ENCODE measurements around the gene UBALD2. TPM values are rescaled to one million over a fixed set of nuclear protein-coding genes. Genes with fewer than 3 reads are reported as not detected.

Gene UBALD2
- polyA plus RNA-seq, 2 donors: 35.4 to 49.7 TPM

GRCh38 chr17:76309461-76309860 lies 44.3 kb downstream of the UBALD2 start:
- H3K4me3 ChIP-seq (ENCODE audit: low read depth in 1 of 2, low read length in 2 of 2): no peak overlapping the region
- no peak overlapping the region for H3K27ac ChIP-seq (ENCODE audit: low read depth in 2 of 2, low read length in 1 of 2)
- H3K4me1 ChIP-seq (ENCODE audit: control insufficient read depth in 2 of 2, insufficient read depth in 2 of 2, low read length in 1 of 2): no peaks in the 10 kb centered on the region
- H3K9me3 ChIP-seq (ENCODE audit: control insufficient read depth in 2 of 2, insufficient read depth in 1 of 2, low read depth in 1 of 2, low read length in 1 of 2): no peaks in the 10 kb centered on the region
- no peaks in the 10 kb centered on the region for H3K27me3 ChIP-seq (ENCODE audit: control insufficient read depth in 1 of 2, insufficient read depth in 2 of 2, low read length in 2 of 2)
- 83 to 87% methylated on average over 4 of the region's 4 CpGs for WGBS, 2 donors
- H3K36me3 ChIP-seq (ENCODE audit: control insufficient read depth in 2 of 2, insufficient read depth in 2 of 2, low read length in 1 of 2): peaks cover 0 to 17% of the 10 kb centered on the region in 2 donors

GRCh38 chr17:76312735-76313134 lies 47.6 kb downstream of the UBALD2 start:
- H3K4me3 ChIP-seq (ENCODE audit: low read depth in 1 of 2, low read length in 2 of 2): no peak overlapping the region
- WGBS, 2 donors: 81 to 83% methylated on average over 9 of the region's 9 CpGs

GRCh38 chr17:76314392-76315227 lies 49.5 kb downstream of the UBALD2 start:
- Histone ChIP-seq H3K4me3 (ENCODE audit: low read depth in 1 of 2, low read length in 2 of 2) (no peak overlapping the region), H3K9me3 (ENCODE audit: control insufficient read depth in 2 of 2, insufficient read depth in 1 of 2, low read depth in 1 of 2, low read length in 1 of 2) (no peaks in the 10 kb centered on the region), H3K36me3 (ENCODE audit: control insufficient read depth in 2 of 2, insufficient read depth in 2 of 2, low read length in 1 of 2) (peaks cover 0 to 16% of the 10 kb centered on the region in 2 donors), H3K4me1 (ENCODE audit: control insufficient read depth in 2 of 2, insufficient read depth in 2 of 2, low read length in 1 of 2) (no peaks in the 10 kb centered on the region), H3K27ac (ENCODE audit: low read depth in 2 of 2, low read length in 1 of 2) (no peak overlapping the region), H3K27me3 (ENCODE audit: control insufficient read depth in 1 of 2, insufficient read depth in 2 of 2, low read length in 2 of 2) (no peaks in the 10 kb centered on the region)
- WGBS, 2 donors: 85 to 86% methylated on average over 15 of the region's 15 CpGs

More at GRCh38 chr17:76312735-76313134, 47.6 kb downstream of the UBALD2 start:
- no peaks in the 10 kb centered on the region for H3K27me3 ChIP-seq (ENCODE audit: control insufficient read depth in 1 of 2, insufficient read depth in 2 of 2, low read length in 2 of 2)
- H3K9me3 ChIP-seq (ENCODE audit: control insufficient read depth in 2 of 2, insufficient read depth in 1 of 2, low read depth in 1 of 2, low read length in 1 of 2): no peaks in the 10 kb centered on the region
- H3K4me1 ChIP-seq (ENCODE audit: control insufficient read depth in 2 of 2, insufficient read depth in 2 of 2, low read length in 1 of 2): no peaks in the 10 kb centered on the region
- peaks cover 0 to 13% of the 10 kb centered on the region in 2 donors for H3K36me3 ChIP-seq (ENCODE audit: control insufficient read depth in 2 of 2, insufficient read depth in 2 of 2, low read length in 1 of 2)
- no peak overlapping the region for H3K27ac ChIP-seq (ENCODE audit: low read depth in 2 of 2, low read length in 1 of 2)

- peaks cover 0 to 17% of the 10 kb centered on the region in 2 donors for H3K36me3 ChIP-seq (ENCODE audit: control insufficient read depth in 2 of 2, insufficient read depth in 2 of 2, low read length in 1 of 2)
- H3K4me1 ChIP-seq (ENCODE audit: control insufficient read depth in 2 of 2, insufficient read depth in 2 of 2, low read length in 1 of 2): no peaks in the 10 kb centered on the region
- 87 to 98% methylated on average over 2 of the region's 2 CpGs for WGBS, 2 donors
- H3K4me3 ChIP-seq (ENCODE audit: low read depth in 1 of 2, low read length in 2 of 2): no peak overlapping the region
- no peaks in the 10 kb centered on the region for H3K9me3 ChIP-seq (ENCODE audit: control insufficient read depth in 2 of 2, insufficient read depth in 1 of 2, low read depth in 1 of 2, low read length in 1 of 2)
- no peak overlapping the region for H3K27ac ChIP-seq (ENCODE audit: low read depth in 2 of 2, low read length in 1 of 2)
- no peaks in the 10 kb centered on the region for H3K27me3 ChIP-seq (ENCODE audit: control insufficient read depth in 1 of 2, insufficient read depth in 2 of 2, low read length in 2 of 2)
These were observed 52.4 kb downstream of the UBALD2 start for GRCh38 chr17:76317535-76317934.

- H3K27me3 ChIP-seq (ENCODE audit: control insufficient read depth in 1 of 2, insufficient read depth in 2 of 2, low read length in 2 of 2): no peaks in the 10 kb centered on the region
- WGBS, 2 donors: 92 to 93% methylated on average over 3 of the region's 3 CpGs
- H3K4me3 ChIP-seq (ENCODE audit: low read depth in 1 of 2, low read length in 2 of 2): no peak overlapping the region
- H3K9me3 ChIP-seq (ENCODE audit: control insufficient read depth in 2 of 2, insufficient read depth in 1 of 2, low read depth in 1 of 2, low read length in 1 of 2): no peaks in the 10 kb centered on the region
- no peaks in the 10 kb centered on the region for H3K4me1 ChIP-seq (ENCODE audit: control insufficient read depth in 2 of 2, insufficient read depth in 2 of 2, low read length in 1 of 2)
- H3K27ac ChIP-seq (ENCODE audit: low read depth in 2 of 2, low read length in 1 of 2): no peak overlapping the region
- H3K36me3 ChIP-seq (ENCODE audit: control insufficient read depth in 2 of 2, insufficient read depth in 2 of 2, low read length in 1 of 2): peaks cover 0 to 14% of the 10 kb centered on the region in 2 donors
These were observed 53.4 kb downstream of the UBALD2 start for GRCh38 chr17:76318586-76318985.

Other genes starting within 250 kb of the UBALD2 start
- 100 to 1,000 TPM; 229 to 425 TPM for gene EVPL, start 238.0 kb upstream of the UBALD2 start, polyA plus RNA-seq
- gene SRP68, start 192.8 kb upstream of the UBALD2 start, polyA plus RNA-seq: 10 to 100 TPM; 34.3 to 57.9 TPM
- gene GALR2, start 190.6 kb upstream of the UBALD2 start, polyA plus RNA-seq: under 1 TPM; 0.53 to 1.00 TPM
- 1 to 10 TPM; 1.2 to 2.3 TPM for gene ZACN, start 186.2 kb upstream of the UBALD2 start, polyA plus RNA-seq
- gene EXOC7, start 161.6 kb upstream of the UBALD2 start, polyA plus RNA-seq: 10 to 100 TPM; 57.0 to 77.2 TPM
- under 1 TPM; 0.33 to 0.56 TPM for gene FOXJ1, start 124.1 kb upstream of the UBALD2 start, polyA plus RNA-seq
- under 1 TPM; 0.20 to 0.44 TPM for gene RNF157, start 24.9 kb upstream of the UBALD2 start, polyA plus RNA-seq
- gene QRICH2, start 42.9 kb downstream of the UBALD2 start, polyA plus RNA-seq: 1 to 10 TPM; 2.1 to 5.6 TPM
- gene PRPSAP1, start 88.6 kb downstream of the UBALD2 start, polyA plus RNA-seq: 10 to 100 TPM; 34.8 to 43.1 TPM
- 10 to 100 TPM; 20.5 to 23.0 TPM for gene SPHK1, start 119.3 kb downstream of the UBALD2 start, polyA plus RNA-seq
- gene UBE2O, start 187.8 kb downstream of the UBALD2 start, polyA plus RNA-seq: 1 to 10 TPM; 8.1 to 9.2 TPM
- not detected for gene AANAT, start 202.3 kb downstream of the UBALD2 start, polyA plus RNA-seq
- gene RHBDF2, start 236.1 kb downstream of the UBALD2 start, polyA plus RNA-seq: 10 to 100 TPM; 19.4 to 27.3 TPM

All from esophagus (tissue), 2 donors.